Activated CD4-positive, alpha-beta T cell treated with anti-CD3 and anti-CD28 coated beads, Interleukin-2, amount 10 ng/mL, durations not matched to agents 24 days and 14 days (primary cell): ENCODE measurements around the gene CBX6. TPM values are rescaled to one million over a fixed set of nuclear protein-coding genes. Genes with fewer than 3 reads are reported as not detected.
A peak's percentile ranks its signal among the peaks of the same experiment; 100 is the strongest.

ENCODE experiments used
- DNase-seq: peaks from one replicate; pipeline ENCODE4 v3.0.0; 2022
- H3K27ac Mint-ChIP-seq: one replicate; pipeline ENCODE4 v1.8.0; 2022; ENCODE audit warnings: mild to moderate bottlenecking, mixed read lengths
- H3K27me3 Mint-ChIP-seq: one replicate; pipeline ENCODE4 v1.8.0; 2022; ENCODE audit warnings: mixed read lengths
- H3K36me3 Mint-ChIP-seq: one replicate; pipeline ENCODE4 v1.8.0; 2022; ENCODE audit warnings: low read depth, mild to moderate bottlenecking, mixed read lengths
- H3K4me1 Mint-ChIP-seq: one replicate; pipeline ENCODE4 v1.8.0; 2021; ENCODE audit warnings: mixed read lengths
- H3K4me3 Mint-ChIP-seq: one replicate; pipeline ENCODE4 v1.8.0; 2022; ENCODE audit warnings: mild to moderate bottlenecking, moderate library complexity, mixed read lengths
- H3K9me3 Mint-ChIP-seq: one replicate; pipeline ENCODE4 v1.8.0; 2021; ENCODE audit warnings: mixed read lengths
- intact Hi-C: fragments of 100-400 bp; cut with micrococcal nuclease; formaldehyde crosslinking; loops from one replicate; pipeline ENCODE4 v1.15.1; 2023
- total RNA-seq: library from RNA; stranded (reverse); gene quantifications from 2 replicates; pipeline ENCODE4 v1.2.3, GENCODE V29; 2022

Gene CBX6
- total RNA-seq, 1 donor from 2014 or later: 180 TPM

GRCh38 chr22:38845004-38845740 lies 26.8 kb downstream of the CBX6 start:
- no peaks in the 10 kb centered on the region for H3K36me3 Mint-ChIP-seq
- peaks cover 8% of the 10 kb centered on the region for H3K4me1 Mint-ChIP-seq
- peaks cover 57% of the 10 kb centered on the region for H3K27me3 Mint-ChIP-seq
- DNase-seq: no peak
- H3K4me3 Mint-ChIP-seq: peak overlapping the region; percentile 11
- no peaks in the 10 kb centered on the region for H3K9me3 Mint-ChIP-seq
- no peak overlapping the region for H3K27ac Mint-ChIP-seq
- intact Hi-C loops: no loop called here

GRCh38 chr22:38844315-38845003 lies 27.6 kb downstream of the CBX6 start:
- no peak overlapping the region for H3K27ac Mint-ChIP-seq
- peaks cover 64% of the 10 kb centered on the region for H3K27me3 Mint-ChIP-seq
- peak overlapping the region; percentile 46 for H3K4me3 Mint-ChIP-seq
- H3K36me3 Mint-ChIP-seq: no peaks in the 10 kb centered on the region
- DNase-seq: no peak
- no peaks in the 10 kb centered on the region for H3K9me3 Mint-ChIP-seq
- H3K4me1 Mint-ChIP-seq: peaks cover 8% of the 10 kb centered on the region
- intact Hi-C loops: loop anchor here (5.0 kb wide), 1 partner anchor 87 kb away; the partner anchor contains the start of gene SUN2

- no peaks in the 10 kb centered on the region for H3K9me3 Mint-ChIP-seq
- no peaks in the 10 kb centered on the region for H3K36me3 Mint-ChIP-seq
- H3K4me1 Mint-ChIP-seq: peaks cover 8% of the 10 kb centered on the region
- peak; percentile 75 for DNase-seq
- peak within 1 kb of the TSS; percentile 76 for H3K4me3 Mint-ChIP-seq
- peaks cover 62% of the 10 kb centered on the region for H3K27me3 Mint-ChIP-seq
- intact Hi-C loops: loop anchor here (5.0 kb wide), 1 partner anchor 86 kb away; the partner anchor contains the start of gene SUN2
- peak within 1 kb of the TSS; percentile 52 for H3K27ac Mint-ChIP-seq
These were observed 28.2 kb downstream of the CBX6 start, which contains the start of gene NPTXR for GRCh38 chr22:38843657-38844314. Gene NPTXR (minus strand): TSS chr22:38844028.

GRCh38 chr22:38843201-38843656 lies 28.8 kb downstream of the CBX6 start:
- H3K4me1 Mint-ChIP-seq: peaks cover 8% of the 10 kb centered on the region
- no peaks in the 10 kb centered on the region for H3K9me3 Mint-ChIP-seq
- H3K27ac Mint-ChIP-seq: no peak overlapping the region
- peak; percentile 86 for DNase-seq
- H3K36me3 Mint-ChIP-seq: no peaks in the 10 kb centered on the region
- peaks cover 62% of the 10 kb centered on the region for H3K27me3 Mint-ChIP-seq
- no peak overlapping the region for H3K4me3 Mint-ChIP-seq
- intact Hi-C loops: loop anchor here (5.0 kb wide), 1 partner anchor 86 kb away; the partner anchor contains the start of gene SUN2

- Mint-ChIP-seq H3K27me3 (peaks cover 61% of the 10 kb centered on the region), H3K4me3 (peak overlapping the region; percentile 76), H3K27ac (peak overlapping the region; percentile 52), H3K36me3 (no peaks in the 10 kb centered on the region), H3K9me3 (no peaks in the 10 kb centered on the region), H3K4me1 (peaks cover 8% of the 10 kb centered on the region)
- DNase-seq: no peak
- intact Hi-C loops: loop anchor here (5.0 kb wide), 1 partner anchor 85 kb away; the partner anchor contains the start of gene SUN2
These were observed 29.4 kb downstream of the CBX6 start for GRCh38 chr22:38842512-38843200.

GRCh38 chr22:38841635-38842034 lies 30.4 kb downstream of the CBX6 start:
- intact Hi-C loops: loop anchor here (5.0 kb wide), 1 partner anchor 84 kb away; the partner anchor contains the start of gene SUN2
- no peak overlapping the region for H3K4me3 Mint-ChIP-seq
- peaks cover 8% of the 10 kb centered on the region for H3K4me1 Mint-ChIP-seq
- no peak for DNase-seq
- no peak overlapping the region for H3K27ac Mint-ChIP-seq
- no peaks in the 10 kb centered on the region for H3K36me3 Mint-ChIP-seq
- H3K27me3 Mint-ChIP-seq: peaks cover 52% of the 10 kb centered on the region
- no peaks in the 10 kb centered on the region for H3K9me3 Mint-ChIP-seq

GRCh38 chr22:38841211-38841610 lies 30.8 kb downstream of the CBX6 start:
- Mint-ChIP-seq H3K27ac (no peak overlapping the region), H3K4me1 (peaks cover 8% of the 10 kb centered on the region), H3K9me3 (no peaks in the 10 kb centered on the region), H3K36me3 (no peaks in the 10 kb centered on the region), H3K4me3 (no peak overlapping the region), H3K27me3 (peaks cover 49% of the 10 kb centered on the region)
- no peak for DNase-seq
- intact Hi-C loops: loop anchor here (5.0 kb wide), 1 partner anchor 84 kb away; the partner anchor contains the start of gene SUN2

- no peak overlapping the region for H3K4me3 Mint-ChIP-seq
- no peaks in the 10 kb centered on the region for H3K36me3 Mint-ChIP-seq
- H3K27me3 Mint-ChIP-seq: peaks cover 41% of the 10 kb centered on the region
- no peak for DNase-seq
- no peaks in the 10 kb centered on the region for H3K9me3 Mint-ChIP-seq
- peaks cover 8% of the 10 kb centered on the region for H3K4me1 Mint-ChIP-seq
- intact Hi-C loops: loop anchor here (5.0 kb wide), 1 partner anchor 83 kb away; the partner anchor contains the start of gene SUN2
- no peak overlapping the region for H3K27ac Mint-ChIP-seq
These were observed 31.9 kb downstream of the CBX6 start for GRCh38 chr22:38840129-38840528.

GRCh38 chr22:38839686-38840085 lies 32.3 kb downstream of the CBX6 start:
- Mint-ChIP-seq H3K36me3 (no peaks in the 10 kb centered on the region), H3K4me1 (peaks cover 8% of the 10 kb centered on the region)
- intact Hi-C loops: loop anchor here (5.0 kb wide), 1 partner anchor 82 kb away; the partner anchor contains the start of gene SUN2

GRCh38 chr22:38837414-38837928 lies 34.5 kb downstream of the CBX6 start:
- no peak overlapping the region for H3K27ac Mint-ChIP-seq
- no peaks in the 10 kb centered on the region for H3K9me3 Mint-ChIP-seq
- intact Hi-C loops: no loop called here

More at GRCh38 chr22:38839686-38840085, 32.3 kb downstream of the CBX6 start:
- no peak for DNase-seq
- Mint-ChIP-seq H3K27me3 (peaks cover 37% of the 10 kb centered on the region), H3K27ac (no peak overlapping the region), H3K4me3 (no peak overlapping the region), H3K9me3 (no peaks in the 10 kb centered on the region)

GRCh38 chr22:38835888-38836301 lies 36.1 kb downstream of the CBX6 start:
- no peak for DNase-seq
- intact Hi-C loops: no loop called here
- peaks cover 16% of the 10 kb centered on the region for H3K27me3 Mint-ChIP-seq
- no peaks in the 10 kb centered on the region for H3K36me3 Mint-ChIP-seq
- no peaks in the 10 kb centered on the region for H3K4me1 Mint-ChIP-seq
- no peak overlapping the region for H3K4me3 Mint-ChIP-seq
- H3K27ac Mint-ChIP-seq: no peak overlapping the region
- H3K9me3 Mint-ChIP-seq: no peaks in the 10 kb centered on the region

More at GRCh38 chr22:38837414-38837928, 34.5 kb downstream of the CBX6 start:
- H3K27me3 Mint-ChIP-seq: peaks cover 29% of the 10 kb centered on the region
- DNase-seq: no peak
- H3K4me3 Mint-ChIP-seq: no peak overlapping the region
- H3K4me1 Mint-ChIP-seq: peaks cover 4% of the 10 kb centered on the region
- no peaks in the 10 kb centered on the region for H3K36me3 Mint-ChIP-seq

- no peak overlapping the region for H3K27ac Mint-ChIP-seq
- no peak overlapping the region for H3K4me3 Mint-ChIP-seq
- H3K27me3 Mint-ChIP-seq: peaks cover 7% of the 10 kb centered on the region
- no peaks in the 10 kb centered on the region for H3K4me1 Mint-ChIP-seq
- intact Hi-C loops: no loop called here
- no peak for DNase-seq
- no peaks in the 10 kb centered on the region for H3K36me3 Mint-ChIP-seq
- no peaks in the 10 kb centered on the region for H3K9me3 Mint-ChIP-seq
These were observed 37.0 kb downstream of the CBX6 start for GRCh38 chr22:38834991-38835390.
